ENCODE measurements around the gene KIAA0040.

DNA sequence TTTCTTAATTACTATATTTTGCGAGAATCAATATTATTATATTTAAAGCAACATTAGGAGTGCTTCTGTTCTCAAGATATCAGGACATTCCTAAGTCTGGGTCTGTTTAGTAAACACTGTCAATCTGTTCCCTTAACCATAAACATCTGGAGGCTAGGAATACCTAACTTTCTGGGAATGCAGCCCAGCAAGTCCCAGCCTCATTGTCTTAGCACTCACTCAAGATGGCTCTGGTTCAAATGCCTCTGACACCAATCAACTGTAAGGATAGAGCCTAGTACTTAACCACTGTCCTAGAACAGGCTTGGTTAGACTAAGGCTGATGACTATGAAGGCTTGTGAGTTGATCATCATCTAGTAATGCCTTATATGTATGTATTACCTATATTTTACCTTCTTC lies 63.4 kb downstream of the KIAA0040 start:
- TF ChIP-seq POLR2A (IDR thresholded peaks at IDR 0.05), result no peak
- TF ChIP-seq, protein P1, sequence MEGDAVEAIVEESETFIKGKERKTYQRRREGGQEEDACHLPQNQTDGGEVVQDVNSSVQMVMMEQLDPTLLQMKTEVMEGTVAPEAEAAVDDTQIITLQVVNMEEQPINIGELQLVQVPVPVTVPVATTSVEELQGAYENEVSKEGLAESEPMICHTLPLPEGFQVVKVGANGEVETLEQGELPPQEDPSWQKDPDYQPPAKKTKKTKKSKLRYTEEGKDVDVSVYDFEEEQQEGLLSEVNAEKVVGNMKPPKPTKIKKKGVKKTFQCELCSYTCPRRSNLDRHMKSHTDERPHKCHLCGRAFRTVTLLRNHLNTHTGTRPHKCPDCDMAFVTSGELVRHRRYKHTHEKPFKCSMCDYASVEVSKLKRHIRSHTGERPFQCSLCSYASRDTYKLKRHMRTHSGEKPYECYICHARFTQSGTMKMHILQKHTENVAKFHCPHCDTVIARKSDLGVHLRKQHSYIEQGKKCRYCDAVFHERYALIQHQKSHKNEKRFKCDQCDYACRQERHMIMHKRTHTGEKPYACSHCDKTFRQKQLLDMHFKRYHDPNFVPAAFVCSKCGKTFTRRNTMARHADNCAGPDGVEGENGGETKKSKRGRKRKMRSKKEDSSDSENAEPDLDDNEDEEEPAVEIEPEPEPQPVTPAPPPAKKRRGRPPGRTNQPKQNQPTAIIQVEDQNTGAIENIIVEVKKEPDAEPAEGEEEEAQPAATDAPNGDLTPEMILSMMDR (IDR thresholded peaks at IDR 0.05), result no peak
